ENCODE data around the gene CT47C1.

GRCh38 chrX:119036107-119037029 is 36.4 kb upstream of the CT47C1 start:
- no peak for TF ChIP-seq CTCF (conservative IDR thresholded peaks at IDR 0.05; ENCODE audit: low read depth, low read length)
- no peak for TF ChIP-seq EZH2 (IDR thresholded peaks at IDR 0.05; ENCODE audit: low read length, unreplicated experiment)

All from PC-3 (cell line).